Progenitor cell of endocrine pancreas (in vitro differentiated cells): ENCODE data around the gene ITGB1BP2. TPM values are rescaled to one million over a fixed set of nuclear protein-coding genes. Genes with fewer than 3 reads are reported as not detected.
A peak's percentile ranks its signal among the peaks of the same experiment; 100 is the strongest.
"Not testable (repeated sequence)": the region's sequence is repeated elsewhere in the genome, so short reads cannot be mapped to it uniquely, and the experiment has no call there.

ENCODE experiments used
- DNase-seq: peaks from one replicate; pipeline ENCODE4 v3.0.0; 2021; ENCODE audit warnings: low spot score; ENCODE audit not compliant: unreplicated experiment
- H3K27ac Mint-ChIP-seq: 2 replicates; pipeline ENCODE4 v1.8.0; 2021; ENCODE audit warnings: mild to moderate bottlenecking, moderate library complexity, mixed read lengths
- H3K27me3 Mint-ChIP-seq: 2 replicates; pipeline ENCODE4 v1.8.0; 2021; ENCODE audit warnings: mixed read lengths
- H3K36me3 Mint-ChIP-seq: 2 replicates; pipeline ENCODE4 v1.8.0; 2022; ENCODE audit warnings: mixed read lengths; ENCODE audit not compliant: insufficient read depth
- H3K4me1 Mint-ChIP-seq: 2 replicates; pipeline ENCODE4 v1.8.0; 2021; ENCODE audit warnings: low read depth, mixed read lengths
- H3K4me3 Mint-ChIP-seq: 2 replicates; pipeline ENCODE4 v1.8.0; 2021; ENCODE audit warnings: low read depth, mild to moderate bottlenecking, moderate library complexity, mixed read lengths
- H3K9me3 Mint-ChIP-seq: 2 replicates; pipeline ENCODE4 v1.8.0; 2021; ENCODE audit warnings: low read depth, mixed read lengths
- CTCF ChIP-seq: fragments of 200-600 bp; sonication (generic); IDR thresholded peaks from one replicate; pipeline ENCODE4 v1.5.0; 2021; ENCODE audit warnings: antibody characterized with exemption, mild to moderate bottlenecking; ENCODE audit not compliant: unreplicated experiment
- total RNA-seq: library from RNA; stranded (reverse); gene quantifications from 2 replicates; pipeline ENCODE4 v1.2.1, GENCODE V29; 2021

The ITGB1BP2 gene
- total RNA-seq, 1 donor from 2014 or later, result 5.8 TPM

GRCh38 chrX:71256051-71256450, 45.5 kb upstream of the ITGB1BP2 start:
- peaks cover 4% of the 10 kb centered on the region for H3K9me3 Mint-ChIP-seq
- H3K27ac Mint-ChIP-seq, result peak overlapping the region; percentile 91
- peak overlapping the region; percentile 96 for H3K4me3 Mint-ChIP-seq
- H3K4me1 Mint-ChIP-seq, result peaks cover 22% of the 10 kb centered on the region
- no peaks in the 10 kb centered on the region for H3K27me3 Mint-ChIP-seq
- no peak for TF ChIP-seq CTCF
- peaks cover under 1% of the 10 kb centered on the region for H3K36me3 Mint-ChIP-seq
- no peak for DNase-seq

GRCh38 chrX:71256856-71257255, 44.7 kb upstream of the ITGB1BP2 start:
- H3K36me3 Mint-ChIP-seq, result no peaks in the 10 kb centered on the region
- H3K27me3 Mint-ChIP-seq, result no peaks in the 10 kb centered on the region
- TF ChIP-seq CTCF, result no peak
- H3K4me3 Mint-ChIP-seq, result no peak overlapping the region
- H3K27ac Mint-ChIP-seq, result no peak overlapping the region
- peaks cover 21% of the 10 kb centered on the region for H3K4me1 Mint-ChIP-seq
- DNase-seq, result no peak
- H3K9me3 Mint-ChIP-seq, result peaks cover 4% of the 10 kb centered on the region

DNA sequence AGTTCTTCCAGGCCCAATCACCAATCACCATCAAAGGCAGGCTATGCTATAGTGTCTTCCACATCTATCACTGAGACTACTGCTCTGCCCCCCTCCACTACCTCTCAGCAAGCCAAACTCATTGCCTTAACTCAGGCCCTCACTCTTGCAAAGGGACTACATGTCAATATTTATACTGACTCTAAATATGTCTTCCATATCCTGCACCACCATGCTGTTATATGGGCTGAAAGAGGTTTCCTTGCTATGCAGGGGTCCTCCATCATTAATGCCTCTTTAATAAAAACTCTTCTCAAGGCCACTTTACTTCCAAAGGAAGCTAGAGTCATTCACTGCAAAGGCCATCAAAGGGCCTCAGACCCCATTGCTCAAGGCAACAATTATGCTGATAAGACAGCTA, 32.9 kb upstream of the ITGB1BP2 start:
- not testable (repeated sequence) for H3K27me3 Mint-ChIP-seq

DNA sequence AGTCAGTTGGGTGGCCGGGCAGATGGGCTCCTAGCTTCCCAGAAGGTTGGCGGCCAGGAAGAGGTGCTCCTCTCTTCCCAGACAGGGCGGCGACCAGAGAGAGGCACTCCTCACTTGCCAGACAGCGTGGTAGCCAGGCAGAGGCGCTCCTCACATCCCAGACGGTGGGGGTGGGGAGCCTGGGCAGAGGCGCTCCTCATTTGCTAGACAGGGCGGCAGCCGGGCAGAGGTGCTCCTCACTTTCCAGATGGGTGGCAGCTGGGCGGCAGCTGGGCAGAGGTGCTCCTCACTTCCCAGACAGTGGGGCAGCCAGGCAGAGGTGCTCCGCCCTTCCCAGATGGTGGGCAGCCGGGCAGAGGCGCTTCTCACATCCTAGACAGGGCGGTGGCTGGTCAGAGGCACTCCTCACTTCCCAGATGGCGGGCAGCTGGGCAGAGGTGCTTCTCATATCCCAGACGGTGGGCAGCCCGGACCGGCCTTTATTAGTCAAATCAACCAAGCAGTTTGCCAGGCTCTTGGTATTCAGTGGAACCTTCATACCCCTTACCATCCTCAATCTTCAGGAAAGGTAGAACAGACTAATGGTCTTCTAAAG, 31.7 kb upstream of the ITGB1BP2 start:
- H3K27me3 Mint-ChIP-seq, result no peaks in the 10 kb centered on the region

More for the DNA sequence above, 32.9 kb upstream of the ITGB1BP2 start:
- not testable (repeated sequence) for H3K27ac Mint-ChIP-seq, DNase-seq, H3K36me3 Mint-ChIP-seq, H3K4me1 Mint-ChIP-seq, H3K4me3 Mint-ChIP-seq
- peaks cover 25% of the 10 kb centered on the region for H3K9me3 Mint-ChIP-seq

GRCh38 chrX:71272313-71272712, 29.2 kb upstream of the ITGB1BP2 start:
- H3K36me3 Mint-ChIP-seq, DNase-seq, H3K27me3 Mint-ChIP-seq, H3K27ac Mint-ChIP-seq, H3K4me3 Mint-ChIP-seq, H3K4me1 Mint-ChIP-seq: not testable (repeated sequence)
- H3K9me3 Mint-ChIP-seq, result peaks cover 17% of the 10 kb centered on the region

More for the DNA sequence above, 31.7 kb upstream of the ITGB1BP2 start:
- H3K36me3 Mint-ChIP-seq, result peaks cover 6% of the 10 kb centered on the region
- H3K27ac Mint-ChIP-seq, result no peak overlapping the region
- H3K9me3 Mint-ChIP-seq, result peaks cover 21% of the 10 kb centered on the region
- H3K4me3 Mint-ChIP-seq, result no peak overlapping the region
- TF ChIP-seq CTCF, result no peak
- DNase-seq, result no peak
- peaks cover 2% of the 10 kb centered on the region for H3K4me1 Mint-ChIP-seq

DNA sequence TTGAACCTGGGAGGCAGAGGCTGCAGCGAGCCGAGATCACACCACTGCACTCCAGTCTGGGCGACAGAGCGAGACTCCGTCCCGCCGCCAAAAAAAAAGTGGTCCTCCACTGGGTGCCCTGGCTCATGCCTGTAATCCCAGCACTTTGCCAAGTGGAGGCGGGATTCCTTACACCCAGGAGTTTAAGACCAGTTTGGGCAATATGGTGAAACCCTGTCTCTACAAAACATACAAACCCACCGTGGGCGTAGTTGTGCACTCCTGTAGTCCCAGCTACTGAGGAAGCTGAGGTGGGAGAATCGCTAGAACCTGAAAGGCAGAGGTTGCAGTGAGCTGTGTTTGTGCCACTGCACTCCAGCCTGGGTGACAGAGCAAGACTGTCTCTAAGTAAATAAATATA, 20.2 kb upstream of the ITGB1BP2 start:
- not testable (repeated sequence) for DNase-seq, H3K4me3 Mint-ChIP-seq, H3K36me3 Mint-ChIP-seq, H3K27ac Mint-ChIP-seq, H3K27me3 Mint-ChIP-seq, H3K4me1 Mint-ChIP-seq
- peaks cover 18% of the 10 kb centered on the region for H3K9me3 Mint-ChIP-seq
